ENCODE results near the gene UBL4B.

GRCh38 chr1:110102081-110102480 lies 10.2 kb upstream of the UBL4B start:
- TF ChIP-seq CTBP1 (IDR thresholded peaks at IDR 0.05; ENCODE audit: borderline replicate concordance) (no peak), HDGF (IDR thresholded peaks at IDR 0.05; ENCODE audit: borderline replicate concordance) (no peak), FOXM1 (IDR thresholded peaks at IDR 0.05; ENCODE audit: borderline replicate concordance) (no peak), BHLHE40 (IDR thresholded peaks at IDR 0.05; ENCODE audit: borderline replicate concordance) (no peak), SP1 (IDR thresholded peaks at IDR 0.05) (no peak), ARNT (IDR thresholded peaks at IDR 0.05) (no peak), L3MBTL2 (conservative IDR thresholded peaks at IDR 0.05) (no peak), ELF4 (IDR thresholded peaks at IDR 0.05) (no peak), SUZ12 (IDR thresholded peaks at IDR 0.05) (no peak), TARDBP (IDR thresholded peaks at IDR 0.05) (no peak), NFRKB (IDR thresholded peaks at IDR 0.05) (no peak)
- TF ChIP-seq, protein P1, sequence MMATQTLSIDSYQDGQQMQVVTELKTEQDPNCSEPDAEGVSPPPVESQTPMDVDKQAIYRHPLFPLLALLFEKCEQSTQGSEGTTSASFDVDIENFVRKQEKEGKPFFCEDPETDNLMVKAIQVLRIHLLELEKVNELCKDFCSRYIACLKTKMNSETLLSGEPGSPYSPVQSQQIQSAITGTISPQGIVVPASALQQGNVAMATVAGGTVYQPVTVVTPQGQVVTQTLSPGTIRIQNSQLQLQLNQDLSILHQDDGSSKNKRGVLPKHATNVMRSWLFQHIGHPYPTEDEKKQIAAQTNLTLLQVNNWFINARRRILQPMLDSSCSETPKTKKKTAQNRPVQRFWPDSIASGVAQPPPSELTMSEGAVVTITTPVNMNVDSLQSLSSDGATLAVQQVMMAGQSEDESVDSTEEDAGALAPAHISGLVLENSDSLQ (IDR thresholded peaks at IDR 0.05) = no peak
